ENCODE results near the gene OR7A5.
"Not testable (repeated sequence)": the region's sequence is repeated elsewhere in the genome, so short reads cannot be mapped to it uniquely, and the experiment has no call there.

OR7A5 gene

GRCh38 chr19:14835011-14835410, at the start of gene OR7A5, which contains the start of gene OR7C1:
TSS of gene OR7A5 (minus strand) at chr19:14835185. CDS start at chr19:14828241, 6,944 bp downstream.
TSS of gene OR7C1 (minus strand) at chr19:14835185. CDS start at chr19:14800136, 35,049 bp downstream.
- DNase-seq = no peak

DNA sequence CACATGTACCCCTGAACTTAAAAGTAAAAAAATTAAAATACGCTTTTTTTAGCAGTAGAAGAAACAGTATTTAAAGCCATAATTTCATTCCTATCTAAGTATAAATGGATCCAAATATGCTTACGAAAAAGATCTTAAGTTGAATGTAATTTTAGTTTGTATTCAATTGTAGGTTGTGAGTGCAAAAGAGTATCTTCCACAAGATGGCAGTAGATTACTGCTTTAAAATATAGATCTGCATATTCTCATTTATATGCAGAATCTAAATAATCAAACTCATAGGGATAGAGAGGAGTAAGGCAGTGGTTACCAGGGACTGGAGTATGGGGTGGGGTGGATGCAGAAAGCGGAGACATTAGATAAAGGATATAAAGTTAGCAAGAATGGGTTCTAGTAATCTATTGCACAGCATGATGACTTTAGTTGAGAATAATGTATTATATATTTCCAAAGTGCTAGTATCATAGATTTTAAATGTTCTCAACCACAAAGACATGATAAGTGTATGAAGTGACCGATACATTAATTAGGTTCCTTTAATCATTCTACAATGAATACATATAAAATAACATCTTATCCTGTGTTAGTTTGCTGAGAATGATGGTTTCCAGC, 36.7 kb upstream of the OR7A5 start:
- DNase-seq = no peak

GRCh38 chr19:14868497-14868896, 33.5 kb upstream of the OR7A5 start:
- DNase-seq = no peak

- DNase-seq = no peak
Observed at GRCh38 chr19:14848822-14849221, 13.8 kb upstream of the OR7A5 start, which contains the start of gene OR7A10. TSS of gene OR7A10 (minus strand) at chr19:14848922. CDS start at chr19:14841877, 7,045 bp downstream.

- DNase-seq = no peak
Observed at GRCh38 chr19:14843578-14843977, 8.6 kb upstream of the OR7A5 start.

- no peak for DNase-seq
Observed at GRCh38 chr19:14843169-14843568, 8.2 kb upstream of the OR7A5 start.

DNA sequence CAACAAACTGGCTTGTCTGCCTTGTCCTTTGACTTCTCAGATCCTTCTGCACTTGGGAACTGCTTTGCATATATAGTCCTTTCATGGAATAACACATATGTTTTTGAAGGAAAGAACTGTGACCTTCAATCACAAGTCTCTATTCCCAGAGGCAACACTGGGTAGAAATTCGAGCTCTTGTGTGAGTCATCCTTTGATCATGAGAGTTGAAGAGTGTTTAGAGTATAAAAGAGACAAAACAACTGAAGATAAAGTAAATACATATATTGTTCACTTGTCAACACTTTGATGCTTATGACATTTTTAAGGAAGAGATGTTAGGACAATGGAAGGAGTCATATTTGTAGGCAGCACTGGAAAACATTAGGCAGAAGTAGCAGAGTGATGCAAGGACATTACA, 5.2 kb upstream of the OR7A5 start:
- no peak for DNase-seq

DNA sequence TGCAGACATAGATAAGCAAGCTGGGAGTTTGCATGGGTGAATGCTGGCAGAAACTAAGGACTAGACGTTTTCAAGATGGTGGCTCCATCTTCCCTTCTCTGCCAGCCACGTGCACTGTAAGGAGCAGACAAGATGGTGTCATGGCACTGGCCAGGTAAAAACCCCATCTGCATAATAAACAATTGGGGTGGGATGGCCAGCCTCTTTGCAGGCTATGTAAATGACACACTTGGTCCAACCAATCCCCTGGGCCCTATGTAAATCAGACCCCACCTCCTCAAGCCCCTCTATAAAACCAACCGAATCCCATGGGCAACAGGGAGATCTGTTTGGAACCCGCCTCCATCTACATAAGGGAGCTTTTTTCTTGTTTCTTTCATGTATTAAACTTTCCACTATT, 2.4 kb upstream of the OR7A5 start:
- no peak for DNase-seq

- no peak for DNase-seq
Observed at GRCh38 chr19:14830702-14831101, 4.3 kb downstream of the OR7A5 start.

DNA sequence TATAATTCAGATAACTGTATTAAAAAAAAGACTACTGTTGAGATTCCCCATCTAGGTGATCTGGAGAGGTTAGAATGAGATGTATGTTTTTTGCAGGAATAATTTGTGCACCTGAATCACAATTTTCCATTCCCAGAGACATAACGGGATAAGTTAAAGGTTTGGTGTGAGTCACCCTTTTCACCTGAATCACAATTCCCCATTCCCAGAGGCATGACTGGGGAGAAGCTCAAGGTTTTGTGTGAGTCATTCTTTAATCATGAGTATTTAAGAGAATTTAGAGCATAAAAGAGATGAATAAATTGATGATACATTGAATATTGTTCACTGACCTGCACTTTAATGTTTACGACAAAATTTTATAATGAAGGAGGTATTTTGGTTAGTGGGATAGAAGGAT, 9.0 kb downstream of the OR7A5 start:
- no peak for DNase-seq

DNA sequence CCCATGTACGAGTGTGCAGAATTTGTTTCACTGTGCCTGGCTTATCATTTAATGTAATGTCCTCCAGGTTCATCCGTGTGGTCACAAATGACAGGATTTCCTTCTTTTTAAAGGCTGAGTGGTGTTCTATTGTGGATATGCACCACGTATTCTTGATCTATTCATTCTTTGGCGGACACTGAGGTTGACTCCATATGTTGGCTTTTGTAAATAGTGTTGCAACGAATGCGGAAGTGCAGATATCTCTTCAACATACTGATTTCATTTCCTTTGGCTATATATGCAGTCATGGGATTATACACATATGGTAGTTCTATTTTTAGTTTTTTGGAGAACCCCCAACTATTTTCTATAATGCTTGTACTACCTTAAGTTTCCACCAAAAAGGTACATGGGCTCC, 13.0 kb downstream of the OR7A5 start:
- no peak for DNase-seq

DNA sequence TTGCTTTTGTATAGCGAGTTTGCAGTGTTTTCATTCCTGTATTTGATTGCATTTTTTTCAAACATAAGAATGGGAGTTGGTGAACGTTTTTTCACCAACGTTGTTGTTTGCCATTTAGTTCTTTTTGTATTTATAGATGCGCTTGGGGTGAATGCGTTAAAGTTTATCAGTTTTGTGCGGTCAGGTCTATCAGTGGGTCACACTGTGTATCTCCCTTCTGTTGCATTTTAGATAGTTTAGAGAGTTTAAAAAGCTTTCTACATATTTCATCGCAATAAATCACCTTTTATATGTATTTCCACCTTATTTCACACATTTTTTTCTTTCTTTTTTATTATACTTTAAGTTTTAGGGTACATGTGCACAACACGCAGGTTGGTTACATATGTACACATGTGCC, 16.4 kb downstream of the OR7A5 start:
- DNase-seq = no peak

GRCh38 chr19:14817052-14817451, 17.9 kb downstream of the OR7A5 start:
- no peak for DNase-seq

- no peak for DNase-seq
Observed at GRCh38 chr19:14814982-14815652, 19.9 kb downstream of the OR7A5 start.

DNA sequence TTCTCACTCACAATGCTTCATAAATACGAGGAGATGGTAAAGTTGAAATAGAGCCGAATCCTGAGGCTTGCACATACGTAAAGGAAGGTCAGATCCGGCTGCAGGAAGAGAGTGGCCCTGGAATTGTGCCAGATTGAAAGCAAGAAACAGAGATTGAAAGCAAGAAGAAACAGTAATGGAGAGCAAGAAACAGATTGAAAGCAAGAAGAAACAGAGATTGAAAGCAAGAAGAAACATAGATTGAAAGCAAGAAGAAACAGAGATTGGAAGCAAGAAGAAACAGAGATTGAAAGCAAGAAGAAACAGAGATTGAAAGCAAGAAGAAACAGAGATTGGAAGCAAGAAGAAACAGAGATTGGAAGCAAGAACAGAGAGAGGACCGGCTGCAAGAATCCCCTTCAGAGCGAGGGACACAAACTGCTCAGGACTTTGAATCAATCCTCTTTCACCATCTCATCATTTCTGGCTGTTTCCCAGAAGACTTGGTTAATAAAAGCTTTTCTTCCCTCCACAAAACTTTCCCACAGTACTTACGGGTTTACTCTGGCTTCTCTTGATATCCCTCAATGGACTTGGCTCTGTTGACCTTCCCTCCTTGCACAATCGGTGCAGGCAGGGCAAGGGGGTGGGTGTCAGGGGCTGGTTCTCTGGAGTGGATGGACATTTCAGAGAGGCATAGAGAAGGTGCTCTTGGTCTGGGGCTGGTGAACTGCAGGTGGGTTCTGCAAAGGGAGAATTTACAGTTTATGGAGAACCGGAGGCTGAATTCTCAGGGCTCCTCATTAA, 25.5 kb downstream of the OR7A5 start:
- no peak for DNase-seq

- DNase-seq = no peak
Observed at GRCh38 chr19:14804765-14805164, 30.2 kb downstream of the OR7A5 start.

DNA sequence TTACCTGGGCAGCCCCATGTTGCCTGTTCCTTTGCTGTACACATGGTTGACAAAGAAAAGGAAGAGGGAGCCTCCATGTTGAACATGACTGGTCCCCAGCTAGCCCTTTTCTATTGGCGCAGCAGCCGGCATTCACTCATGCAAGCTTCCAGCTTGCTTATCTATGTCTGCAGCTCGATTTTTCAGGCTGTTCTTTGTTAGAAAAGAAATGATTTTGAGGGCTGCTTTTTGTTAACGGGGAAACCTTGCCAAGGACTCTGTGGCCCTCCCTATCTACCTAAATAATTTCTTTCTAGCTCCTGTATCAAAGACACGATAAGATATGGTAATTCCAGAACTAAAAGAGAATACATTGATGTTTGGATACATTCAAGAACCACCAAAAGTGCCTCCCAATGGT, 36.2 kb downstream of the OR7A5 start:
- DNase-seq = no peak

GRCh38 chr19:14796021-14796420, 39.0 kb downstream of the OR7A5 start:
- DNase-seq = no peak

DNA sequence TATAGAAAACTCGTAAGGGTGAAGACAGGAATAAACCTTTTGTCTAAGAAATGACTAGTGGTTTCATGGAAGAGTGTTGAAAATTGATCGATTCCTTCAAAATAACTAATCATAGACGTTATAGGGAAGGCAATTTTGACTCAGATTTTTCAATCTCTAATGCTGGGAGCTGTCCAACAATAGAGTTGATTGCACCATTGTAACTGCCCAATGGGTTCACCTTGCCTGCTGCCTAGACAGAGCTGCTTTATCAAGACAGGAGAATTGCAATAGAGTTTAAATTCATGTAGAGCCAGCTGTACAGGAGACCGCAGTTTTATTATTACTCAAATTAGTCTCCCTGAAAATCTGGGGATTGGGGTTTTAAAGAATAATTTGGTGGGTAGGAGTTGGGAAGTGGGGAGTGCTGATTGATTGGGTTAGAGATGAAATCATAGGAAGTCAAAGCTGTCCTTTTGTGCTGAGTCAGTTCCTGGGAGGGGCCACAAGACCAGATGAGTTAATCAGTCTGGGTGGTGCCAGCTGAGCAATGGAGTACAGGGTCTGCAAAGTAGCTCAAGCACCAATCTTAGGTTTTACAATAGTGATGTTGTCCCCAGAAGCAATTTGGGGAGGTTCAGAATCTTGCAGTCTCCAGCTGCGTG, 39.8 kb downstream of the OR7A5 start:
- DNase-seq = no peak

DNA sequence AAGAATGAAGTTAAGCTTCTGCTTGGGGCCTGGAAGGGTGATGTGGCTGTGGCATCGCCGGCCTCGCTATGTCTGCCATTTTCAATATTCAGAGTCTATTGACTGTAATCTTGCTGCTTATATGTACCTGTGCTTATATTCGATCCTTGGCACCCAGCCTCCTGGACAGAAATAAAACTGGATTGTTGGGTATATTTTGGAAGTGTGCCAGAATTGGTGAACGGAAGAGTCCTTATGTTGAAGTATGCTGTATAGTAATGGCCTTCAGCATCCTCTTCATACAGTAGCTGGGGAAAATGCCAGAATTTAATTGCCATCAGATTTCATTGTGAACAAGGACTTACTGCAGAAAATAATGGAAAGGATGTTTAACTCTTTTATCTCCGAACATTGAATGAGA, 42.7 kb downstream of the OR7A5 start:
- peak; percentile 39 for DNase-seq

DNA sequence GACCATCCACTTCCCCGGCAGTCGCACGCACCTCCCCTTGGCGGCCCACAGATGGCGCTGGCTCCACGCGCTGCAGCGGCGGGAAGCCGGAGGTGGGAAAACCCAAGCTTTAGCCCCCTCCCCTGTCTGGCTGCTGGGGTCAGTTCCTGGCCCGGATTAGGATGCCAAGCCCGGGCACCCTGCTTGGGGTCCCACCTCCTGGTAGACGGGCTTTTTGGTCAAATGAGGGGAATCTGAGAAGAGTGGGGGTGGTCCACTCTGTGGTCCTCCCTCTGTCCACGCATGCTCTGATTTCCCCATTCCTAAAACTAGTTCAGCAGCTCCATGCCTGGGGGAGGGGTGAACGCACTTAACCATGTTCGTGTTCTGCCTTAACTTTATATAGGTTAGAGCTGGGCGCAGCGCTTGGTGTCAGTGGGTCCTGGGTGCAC, 48.5 kb downstream of the OR7A5 start:
- DNase-seq = no peak

GRCh38 chr19:14785102-14785793, 49.7 kb downstream of the OR7A5 start:
- not testable (repeated sequence) for DNase-seq

- DNase-seq = not testable (repeated sequence)
Observed at GRCh38 chr19:14784730-14785101, 50.3 kb downstream of the OR7A5 start.

Measured in NCI-H1092 (cell line).